HL-60 (cell line): Measurements from ENCODE around the gene PTGES.

Source experiments
- CTCF ChIP-seq: IDR thresholded peaks from one replicate; pipeline ENCODE4 v1.5.1; 2011; ENCODE audit warnings: low read length, control low read depth, inconsistent platforms; ENCODE audit not compliant: insufficient read depth
- POLR2AphosphoS5 ChIP-seq: IDR thresholded peaks from 2 replicates; pipeline ENCODE4 v1.6.1; 2012; ENCODE audit warnings: low read depth
- REST ChIP-seq: IDR thresholded peaks from 2 replicates; pipeline ENCODE4 v1.6.1; 2012; ENCODE audit warnings: low read depth; ENCODE audit not compliant: insufficient replicate concordance

GRCh38 chr9:129749575-129749974 is 3.3 kb downstream of the PTGES start:
- no peak for TF ChIP-seq CTCF
- TF ChIP-seq REST: no peak
- TF ChIP-seq POLR2AphosphoS5: no peak
